NCI-H446 (cell line): ENCODE measurements around the gene SMARCD1.
"Not testable (repeated sequence)": the region's sequence is repeated elsewhere in the genome, so short reads cannot be mapped to it uniquely, and the experiment has no call there.

Experiments used
- DNase-seq, 2 experiments: peaks; one replicate each; lab custom pipeline; 2025; lab: John Stamatoyannopoulos, UW

SMARCD1 gene

GRCh38 chr12:50077099-50077498 is 8.0 kb upstream of the SMARCD1 start:
- no peak for DNase-seq

- no peak for DNase-seq
Observed at GRCh38 chr12:50078281-50078680, 6.9 kb upstream of the SMARCD1 start.

GRCh38 chr12:50079771-50080170 is 5.4 kb upstream of the SMARCD1 start:
- no peak for DNase-seq

GRCh38 chr12:50081096-50081808 is 3.9 kb upstream of the SMARCD1 start:
- no peak for DNase-seq

- DNase-seq = no peak
Observed at GRCh38 chr12:50082644-50083043, 2.5 kb upstream of the SMARCD1 start.

- no peak for DNase-seq
Observed at GRCh38 chr12:50083301-50083700, 1.8 kb upstream of the SMARCD1 start.

GRCh38 chr12:50084409-50084774 is 750 bp upstream of the SMARCD1 start:
- not testable (repeated sequence) for DNase-seq

- peak in 1 of 2 experiments; percentile 14 for DNase-seq
Observed at GRCh38 chr12:50085615-50086072, 502 bp downstream of the SMARCD1 start.

- DNase-seq = no peak
Observed at GRCh38 chr12:50086148-50086547, 1.0 kb downstream of the SMARCD1 start.

GRCh38 chr12:50087151-50087550 is 2.0 kb downstream of the SMARCD1 start:
- DNase-seq = no peak

GRCh38 chr12:50087995-50088394 is 2.9 kb downstream of the SMARCD1 start:
- DNase-seq = no peak

- DNase-seq = peak in 1 of 2 experiments; percentile 38
Observed at GRCh38 chr12:50088577-50089335, 3.6 kb downstream of the SMARCD1 start.

- no peak for DNase-seq
Observed at GRCh38 chr12:50089730-50090129, 4.6 kb downstream of the SMARCD1 start.

- no peak for DNase-seq
Observed at GRCh38 chr12:50090391-50090790, 5.2 kb downstream of the SMARCD1 start.

- DNase-seq = no peak
Observed at GRCh38 chr12:50097952-50098351, 12.8 kb downstream of the SMARCD1 start.

- no peak for DNase-seq
Observed at GRCh38 chr12:50099302-50100008, 14.3 kb downstream of the SMARCD1 start.

GRCh38 chr12:50100561-50100960 is 15.4 kb downstream of the SMARCD1 start:
- no peak for DNase-seq

GRCh38 chr12:50101663-50102062 is 16.5 kb downstream of the SMARCD1 start:
- peak in 1 of 2 experiments; percentile 12 for DNase-seq

GRCh38 chr12:50102131-50102531 is 17.0 kb downstream of the SMARCD1 start:
- DNase-seq = no peak

- DNase-seq = no peak
Observed at GRCh38 chr12:50102646-50103309, 17.6 kb downstream of the SMARCD1 start.

- no peak for DNase-seq
Observed at GRCh38 chr12:50103351-50103750, 18.2 kb downstream of the SMARCD1 start.

- peak in 1 of 2 experiments; percentile 10 for DNase-seq
Observed at GRCh38 chr12:50103767-50104321, 18.7 kb downstream of the SMARCD1 start, which contains the start of gene GPD1. Gene GPD1 (plus strand): TSS chr12:50104008. CDS start chr12:50104051, 43 bp downstream.
